Stromal cell of bone marrow (primary cell): ENCODE data around the gene TBC1D5.

Experiments
- DNase-seq: peaks from one replicate; pipeline ENCODE4 v3.0.0-alpha.2; 2012; ENCODE audit warnings: low read depth

The TBC1D5 gene

GRCh38 chr3:17179381-17180205, 562.8 kb downstream of the TBC1D5 start:
- DNase-seq = peak; percentile 32

GRCh38 chr3:17176757-17177156, 565.7 kb downstream of the TBC1D5 start:
- DNase-seq = no peak

- DNase-seq = peak; percentile 52
These were observed 567.1 kb downstream of the TBC1D5 start for GRCh38 chr3:17175187-17175807.

GRCh38 chr3:17166369-17166768, 576.1 kb downstream of the TBC1D5 start:
- DNase-seq = no peak

GRCh38 chr3:17162116-17162515, 580.3 kb downstream of the TBC1D5 start:
- no peak for DNase-seq

DNA sequence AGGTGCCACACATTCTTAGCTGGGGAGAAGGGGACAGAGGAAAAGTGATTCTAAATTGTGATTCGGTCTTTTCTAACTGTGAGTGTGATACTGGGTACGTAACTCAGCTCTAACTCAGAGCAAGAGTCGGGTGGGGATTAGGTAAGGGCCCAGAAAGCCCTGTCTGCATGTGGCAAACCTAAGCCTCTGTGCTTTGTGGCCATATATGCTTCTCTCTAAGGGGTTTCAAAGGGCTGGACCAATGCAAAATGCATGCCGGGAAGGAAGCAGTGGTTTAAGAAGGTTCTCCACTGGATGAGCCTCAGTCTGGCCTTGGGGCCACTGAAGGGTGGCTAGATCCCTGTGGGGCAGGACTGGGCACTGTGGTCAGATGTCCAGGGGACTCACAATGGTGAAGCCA, 581.8 kb downstream of the TBC1D5 start:
- DNase-seq = no peak

DNA sequence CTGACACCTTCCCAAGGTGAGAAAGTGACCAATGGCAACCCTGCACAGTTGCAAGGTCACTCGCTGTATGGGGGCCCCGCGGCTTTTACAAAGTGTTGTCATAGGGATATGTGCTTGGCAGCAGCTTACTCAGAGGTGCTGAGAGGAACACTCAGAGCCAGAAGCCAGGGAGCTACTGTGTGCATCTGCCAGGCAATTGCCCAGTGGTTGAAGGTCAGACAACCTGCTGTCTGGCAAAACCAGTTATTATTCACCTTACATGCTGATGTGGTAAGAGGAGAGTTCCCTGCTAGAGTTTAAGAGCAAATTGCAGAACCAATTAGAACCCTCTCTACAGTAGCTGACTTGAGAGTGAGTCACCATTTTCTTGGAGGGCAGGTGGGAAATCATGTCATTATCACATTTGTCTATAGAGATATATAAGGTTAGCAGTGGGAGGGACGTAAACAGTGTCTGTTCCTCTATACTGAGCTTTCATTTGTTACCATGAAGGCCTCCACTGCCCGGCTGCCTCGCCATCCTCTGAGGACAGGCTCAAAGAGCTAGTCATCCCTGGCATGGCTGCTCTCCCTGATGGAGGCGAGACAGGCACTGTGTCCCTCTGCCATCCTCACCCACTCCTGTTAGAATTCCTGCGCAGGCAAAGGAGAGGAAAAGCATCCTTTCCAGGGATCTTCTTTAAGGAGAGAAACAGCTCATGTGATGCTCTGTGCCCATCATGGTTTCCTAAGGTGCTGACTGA, 583.3 kb downstream of the TBC1D5 start:
- DNase-seq = no peak

GRCh38 chr3:17157713-17158112, 584.7 kb downstream of the TBC1D5 start:
- DNase-seq = peak; percentile 26

GRCh38 chr3:17156864-17157263, 585.6 kb downstream of the TBC1D5 start:
- no peak for DNase-seq

DNA sequence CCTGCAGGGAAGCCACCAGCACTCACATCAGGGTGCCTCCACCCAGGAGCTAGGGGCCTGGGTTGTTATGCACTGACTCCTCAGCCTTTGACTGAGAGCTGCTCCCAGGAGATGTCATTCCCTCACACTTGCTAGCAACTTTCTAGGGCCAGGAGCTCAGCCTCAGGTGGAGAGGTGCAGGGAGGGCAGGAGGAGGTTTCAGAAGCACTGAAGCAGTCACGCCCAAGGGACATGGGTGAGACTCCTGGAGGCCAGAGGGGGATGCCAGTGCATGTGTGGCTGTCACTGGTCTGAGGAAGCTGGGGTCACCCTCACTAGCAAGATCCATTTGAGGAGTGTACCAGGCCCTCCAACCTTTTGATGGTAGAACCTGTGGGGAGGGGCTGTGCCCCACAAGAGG, 586.5 kb downstream of the TBC1D5 start:
- DNase-seq = no peak

DNA sequence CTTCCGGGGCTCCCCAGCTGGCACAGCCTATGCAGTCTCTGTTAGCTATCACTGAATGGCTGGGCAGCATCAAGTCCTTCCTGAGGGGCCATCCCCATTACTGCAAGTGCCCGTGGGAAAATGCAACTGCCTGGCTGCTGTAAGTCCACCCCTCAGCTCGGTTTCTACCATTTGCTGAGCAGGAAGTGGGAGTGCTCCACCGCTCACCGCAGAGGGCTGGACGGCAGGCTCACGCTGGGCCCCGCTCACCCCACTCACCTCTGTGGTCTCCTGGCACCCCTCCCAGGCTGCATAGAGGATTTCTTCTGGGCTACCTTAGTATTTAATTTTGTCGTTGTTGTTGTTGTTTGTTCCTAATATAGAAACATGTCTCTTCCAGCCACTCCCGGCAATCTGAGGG, 587.5 kb downstream of the TBC1D5 start:
- no peak for DNase-seq

- DNase-seq = no peak
These were observed 588.2 kb downstream of the TBC1D5 start for GRCh38 chr3:17154221-17154620.

DNA sequence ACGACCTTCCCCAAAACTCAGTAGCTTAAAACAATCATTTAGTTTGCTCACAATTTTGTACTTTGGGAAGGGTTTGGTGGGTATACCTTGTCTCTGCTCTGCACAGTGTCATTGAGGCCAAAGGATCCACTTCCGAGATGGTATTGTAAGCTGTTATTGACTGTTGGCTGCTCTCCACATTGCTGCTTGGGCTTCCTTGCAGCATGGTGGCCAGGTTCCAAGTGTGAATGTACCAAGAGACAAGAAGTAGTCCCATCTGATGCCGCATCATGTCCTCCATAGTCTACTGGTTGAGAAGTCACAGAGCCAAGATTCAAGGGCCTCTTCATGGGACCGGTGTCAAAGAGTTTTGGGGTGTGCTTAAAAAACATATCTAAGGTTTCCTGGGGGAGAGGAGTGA, 589.2 kb downstream of the TBC1D5 start:
- no peak for DNase-seq

DNA sequence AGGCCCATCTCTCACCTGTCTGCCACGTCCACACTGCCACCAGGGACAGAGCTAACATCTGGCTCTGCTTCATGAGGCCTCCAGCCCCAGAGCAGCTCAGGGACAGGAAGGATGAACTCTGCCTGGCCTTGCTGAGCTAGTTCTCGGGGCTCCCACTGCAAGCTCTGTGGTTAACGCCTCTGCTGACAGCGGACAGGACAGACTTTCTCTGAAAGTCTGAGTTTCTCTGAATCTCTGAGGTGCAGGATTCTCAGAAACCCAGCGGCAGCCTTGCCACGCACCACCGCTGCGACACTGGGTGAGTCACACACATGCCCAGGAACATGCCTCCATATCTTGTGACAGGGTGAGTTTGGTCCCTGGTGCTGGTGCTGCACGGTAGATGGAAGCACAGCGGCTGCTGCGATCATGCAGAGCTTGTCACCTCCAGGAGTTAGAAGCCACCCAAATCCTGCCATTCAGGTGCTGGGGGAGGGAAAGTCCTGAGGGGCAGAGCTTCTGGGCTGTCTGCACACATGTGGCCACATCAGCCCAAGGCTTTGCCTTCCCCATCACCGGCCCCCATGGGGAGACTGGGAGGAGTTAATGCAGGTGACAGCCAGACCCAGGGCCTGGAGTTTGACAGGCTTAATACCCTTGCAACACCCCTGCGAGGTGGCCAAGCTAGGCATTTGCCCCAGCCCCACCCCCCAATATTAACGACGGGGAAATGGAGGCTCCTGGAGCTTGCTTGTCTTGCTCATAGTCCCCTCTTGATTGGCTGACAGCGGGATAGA, 590.6 kb downstream of the TBC1D5 start:
- no peak for DNase-seq

DNA sequence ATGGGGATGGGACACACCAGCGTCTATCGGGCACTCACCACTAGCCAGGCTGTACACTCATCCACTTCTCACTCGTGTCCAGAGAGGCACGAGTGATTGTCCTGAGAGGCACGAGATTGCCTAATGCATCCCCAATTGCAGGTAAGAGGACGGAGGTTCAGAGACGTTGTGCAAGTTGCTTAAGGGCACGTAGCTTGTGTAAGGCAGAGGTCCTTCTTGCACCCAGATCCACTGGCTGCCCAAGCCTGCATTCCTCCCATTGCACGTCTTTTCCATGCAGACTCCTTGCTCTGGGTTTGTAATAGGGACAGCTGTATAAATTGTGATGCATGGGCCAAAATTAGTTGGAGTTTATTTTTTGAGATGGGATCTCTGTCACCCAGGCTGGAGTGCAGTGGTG, 593.4 kb downstream of the TBC1D5 start:
- DNase-seq = no peak

DNA sequence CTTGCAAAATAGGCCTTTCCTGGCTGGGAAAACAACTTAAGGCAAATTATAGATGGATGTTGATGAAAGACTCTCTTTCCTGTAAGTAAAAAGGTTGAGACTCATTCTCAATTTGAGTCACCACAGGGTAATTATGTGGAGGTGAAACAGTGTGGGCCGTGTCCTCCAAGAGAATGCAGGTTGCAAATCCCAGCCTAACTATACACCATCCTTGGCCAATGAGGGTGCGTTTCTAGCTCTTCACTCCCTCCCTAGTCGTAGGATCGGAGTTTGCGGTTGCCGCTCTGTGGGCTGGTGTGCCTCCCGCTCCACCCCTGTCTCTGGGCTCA, 597.8 kb downstream of the TBC1D5 start:
- no peak for DNase-seq

DNA sequence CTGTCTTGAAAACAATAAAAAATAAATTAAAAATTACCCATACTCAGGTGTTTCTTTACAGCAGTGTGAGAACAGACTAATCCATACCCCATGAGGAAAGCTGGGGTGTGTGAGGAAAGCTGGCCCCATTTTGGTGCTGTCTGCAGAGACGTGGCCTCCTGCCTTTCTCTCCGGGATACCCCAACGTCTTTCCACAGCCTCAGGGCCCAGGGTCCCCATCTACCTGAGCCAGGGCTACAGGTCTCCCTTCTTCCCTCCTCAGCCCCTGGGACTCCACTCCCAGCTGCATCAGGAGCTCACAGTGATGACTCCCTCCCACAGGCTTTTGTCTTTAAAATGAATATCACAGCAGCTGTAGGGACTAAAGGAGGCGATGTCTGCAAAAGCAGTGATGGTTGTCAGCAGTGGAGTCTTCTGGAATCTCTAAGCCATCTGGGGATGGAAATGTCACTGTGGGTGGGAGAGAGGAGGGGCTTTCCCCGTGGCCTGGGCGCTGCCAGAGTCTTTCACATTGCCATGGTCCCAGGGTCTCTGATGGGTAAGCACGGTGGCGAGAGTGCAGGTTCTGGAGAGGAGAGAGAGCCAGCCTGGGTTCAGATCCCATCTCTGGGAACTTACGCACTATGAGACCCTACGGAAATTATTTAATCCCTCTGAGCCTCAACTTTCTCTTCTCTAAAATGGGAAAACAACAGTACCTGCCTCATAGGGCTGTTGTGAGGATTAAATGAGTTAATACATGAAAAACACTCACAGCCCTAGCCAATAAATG, 598.4 kb downstream of the TBC1D5 start:
- no peak for DNase-seq

GRCh38 chr3:17142516-17142915, 599.9 kb downstream of the TBC1D5 start:
- no peak for DNase-seq

- DNase-seq = no peak
These were observed 600.7 kb downstream of the TBC1D5 start for GRCh38 chr3:17141699-17142098.

DNA sequence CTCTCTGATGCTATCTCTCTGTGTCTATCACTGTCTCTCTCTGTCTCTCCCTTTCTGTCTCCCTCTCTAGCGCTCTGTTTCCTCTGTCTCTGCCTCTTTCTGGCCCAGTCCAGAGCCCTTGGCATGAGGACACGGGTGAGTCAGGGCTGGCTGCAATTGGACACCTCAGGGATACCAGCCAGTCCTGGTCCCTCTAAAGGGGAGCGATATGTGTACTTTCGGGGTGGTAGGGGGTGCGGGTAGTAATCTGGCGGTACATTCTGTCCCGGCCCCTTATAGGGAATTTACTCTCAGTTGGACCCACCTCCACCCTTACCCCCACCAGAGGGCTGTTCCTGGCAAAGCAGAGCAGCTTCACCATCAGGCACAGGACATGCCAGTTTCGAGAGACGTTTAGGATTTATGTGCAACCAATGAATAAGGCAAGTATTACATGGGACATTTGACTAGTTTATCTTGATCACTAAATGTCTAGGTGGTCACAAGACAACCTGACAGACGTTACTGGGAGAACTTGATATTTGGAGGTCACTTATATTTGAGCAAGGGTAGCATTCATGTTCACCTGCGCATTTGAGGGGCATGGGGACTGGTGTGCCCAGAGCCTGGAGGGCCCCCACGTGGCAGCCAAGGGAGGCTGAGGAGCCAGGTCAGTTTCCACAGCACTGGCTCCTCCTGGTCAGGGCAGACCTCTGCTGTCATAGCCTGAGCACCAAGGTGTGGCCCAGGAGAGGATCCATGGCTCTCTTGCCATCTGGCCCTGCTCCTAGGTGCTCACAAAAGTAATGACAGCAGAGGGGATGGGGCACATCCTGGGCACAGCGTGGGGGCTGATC, 601.5 kb downstream of the TBC1D5 start:
- peak; percentile 33 for DNase-seq
